NCI-H128 (cell line): ENCODE data around the gene DNMBP.
"Not testable (repeated sequence)": the region's sequence is repeated elsewhere in the genome, so short reads cannot be mapped to it uniquely, and the experiment has no call there.

Experiments used
- DNase-seq: peaks from one replicate; lab custom pipeline; 2025; ENCODE audit not compliant: unreplicated experiment; lab: John Stamatoyannopoulos, UW

The DNMBP gene

DNA sequence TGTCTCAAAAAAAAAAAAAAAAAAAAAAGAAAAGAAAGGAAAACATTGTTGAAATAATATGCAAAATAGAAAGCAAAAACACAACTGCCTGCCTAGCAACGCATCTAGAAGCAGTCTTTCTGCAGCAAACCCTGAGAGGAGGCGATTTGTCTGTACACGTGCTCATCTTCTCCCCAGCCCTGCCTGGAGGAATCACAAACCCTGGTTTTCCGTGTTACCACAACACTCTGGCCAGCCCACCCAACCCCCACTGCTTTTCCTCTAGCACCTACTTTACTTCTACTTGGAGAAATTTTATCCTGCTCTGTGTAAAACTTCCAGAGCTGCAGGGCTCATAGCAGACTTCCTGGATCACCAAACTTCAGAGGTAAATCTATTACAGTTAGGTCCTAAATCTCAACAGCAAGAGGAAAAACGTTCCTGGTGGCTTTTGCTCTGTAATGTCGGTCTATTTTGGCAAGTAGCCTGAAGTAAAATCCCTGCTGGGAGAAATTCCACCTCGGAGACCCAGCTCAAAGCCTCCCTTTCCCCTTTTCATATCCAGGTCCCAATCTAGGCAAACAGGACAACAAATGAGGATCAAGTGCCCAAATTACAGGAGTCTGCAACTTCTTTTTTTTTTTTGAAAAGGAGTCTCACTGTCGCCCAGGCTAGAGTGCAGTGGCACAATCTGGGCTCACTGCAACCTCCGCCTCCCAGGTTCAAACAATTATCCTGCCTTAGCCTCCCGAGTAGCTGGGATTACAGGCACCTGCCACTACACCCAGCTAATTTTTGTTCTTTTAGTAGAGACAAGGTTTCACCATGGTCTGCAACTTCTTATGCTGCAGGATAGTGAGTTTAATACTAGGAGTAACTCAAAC, 91.6 kb downstream of the DNMBP start:
- no peak for DNase-seq

GRCh38 chr10:99916776-99917175, 93.0 kb downstream of the DNMBP start:
- no peak for DNase-seq

DNA sequence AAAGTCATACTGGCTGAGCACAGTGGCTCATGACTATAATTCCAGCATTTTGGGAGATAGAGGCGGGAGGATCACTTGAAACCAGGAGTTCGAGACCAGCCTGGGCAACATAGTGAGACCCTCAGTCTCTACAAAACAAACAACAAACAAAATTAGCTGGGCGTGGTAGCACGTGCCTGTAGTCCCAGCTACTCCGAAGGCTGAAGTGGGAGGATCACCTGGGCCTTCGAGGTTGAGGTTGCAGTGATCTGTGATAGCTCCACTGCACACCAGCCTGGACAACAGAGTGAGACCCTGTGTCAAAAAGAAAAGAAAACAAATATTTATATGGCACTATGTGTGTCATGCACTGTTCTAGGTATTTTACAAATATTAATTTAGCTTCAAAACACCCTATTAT, 94.3 kb downstream of the DNMBP start:
- DNase-seq: no peak

GRCh38 chr10:99914236-99914635, 95.5 kb downstream of the DNMBP start:
- DNase-seq: no peak

GRCh38 chr10:99913831-99914235, 95.9 kb downstream of the DNMBP start:
- DNase-seq: no peak

DNA sequence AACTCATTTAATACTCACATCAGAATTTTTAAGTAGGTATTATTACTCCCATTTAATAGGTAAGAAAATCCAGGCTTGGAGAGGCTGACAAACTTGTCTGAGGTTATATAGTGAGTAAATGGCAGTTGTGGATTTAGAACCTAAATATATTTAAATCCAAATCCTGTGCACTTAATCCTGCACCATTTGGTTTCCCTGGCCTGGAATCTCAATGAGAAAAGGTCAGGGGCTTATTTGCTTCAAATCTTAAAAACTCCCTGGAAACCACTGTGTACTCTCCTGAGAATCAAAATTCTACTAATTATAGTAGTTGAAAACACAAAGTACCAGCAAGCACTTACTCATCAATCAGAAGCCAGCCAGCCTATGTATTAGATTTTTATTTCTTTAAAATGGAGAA, 97.7 kb downstream of the DNMBP start:
- DNase-seq: no peak

GRCh38 chr10:99908512-99908911, 101.2 kb downstream of the DNMBP start:
- no peak for DNase-seq

DNA sequence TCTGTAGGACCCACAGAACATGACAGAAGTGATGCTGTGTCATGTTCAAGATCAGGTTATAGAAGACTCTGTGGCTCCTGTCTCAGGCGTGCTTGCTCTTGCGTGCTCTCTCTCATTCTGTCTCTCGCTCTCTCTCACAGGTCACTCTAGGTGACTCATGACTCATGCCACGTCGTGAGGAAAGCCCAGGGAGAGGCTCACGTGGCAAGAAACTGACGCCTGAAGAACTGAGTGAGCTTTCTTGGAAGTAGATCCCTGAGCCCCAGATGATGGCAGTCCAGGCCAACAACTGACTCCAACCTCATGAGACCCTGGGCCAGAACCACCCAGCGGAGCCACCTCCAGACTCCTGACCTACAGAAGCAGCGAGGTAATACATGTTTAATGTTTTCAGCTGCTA, 103.3 kb downstream of the DNMBP start:
- DNase-seq: no peak

DNA sequence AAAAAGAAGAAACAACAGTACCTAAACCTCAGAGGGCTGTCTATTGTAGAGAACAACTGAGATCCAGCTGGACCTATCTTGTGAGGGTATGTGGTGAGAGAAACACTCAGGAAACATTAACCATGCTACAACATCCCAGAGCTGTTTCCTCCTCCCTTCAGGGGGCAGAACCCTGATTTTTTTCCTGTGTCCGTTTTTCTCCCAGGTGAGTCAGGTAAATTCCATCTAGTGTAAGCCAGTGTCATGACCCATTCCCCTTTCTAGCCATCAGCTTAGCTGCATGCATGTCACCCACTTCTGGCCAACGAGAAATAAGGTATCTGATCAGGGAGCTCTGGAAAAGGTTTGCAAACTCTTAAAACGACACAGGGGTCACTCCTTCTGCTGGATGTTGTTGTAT, 103.8 kb downstream of the DNMBP start:
- no peak for DNase-seq

DNA sequence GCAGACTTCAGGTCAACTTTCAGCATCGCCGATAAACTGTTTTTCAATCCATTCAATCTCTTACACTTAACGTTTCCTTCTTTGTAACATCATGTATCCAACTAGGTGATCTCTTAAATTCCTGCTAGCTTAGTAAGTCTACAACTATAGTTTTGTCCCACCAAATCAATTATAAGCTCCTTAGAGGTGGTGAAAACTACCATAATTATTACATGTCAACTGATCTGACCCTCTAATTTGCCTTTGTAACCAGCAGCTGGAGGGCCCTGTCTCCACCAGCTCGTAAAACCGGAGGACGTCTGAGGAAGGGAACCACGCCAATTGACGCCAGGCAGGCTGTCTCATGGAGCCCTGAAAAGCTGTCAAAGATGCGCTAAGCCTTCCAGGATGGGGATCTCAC, 113.9 kb downstream of the DNMBP start:
- DNase-seq: no peak

GRCh38 chr10:99895066-99895465, 114.7 kb downstream of the DNMBP start:
- not testable (repeated sequence) for DNase-seq

GRCh38 chr10:99894613-99895012, 115.1 kb downstream of the DNMBP start:
- no peak for DNase-seq

DNA sequence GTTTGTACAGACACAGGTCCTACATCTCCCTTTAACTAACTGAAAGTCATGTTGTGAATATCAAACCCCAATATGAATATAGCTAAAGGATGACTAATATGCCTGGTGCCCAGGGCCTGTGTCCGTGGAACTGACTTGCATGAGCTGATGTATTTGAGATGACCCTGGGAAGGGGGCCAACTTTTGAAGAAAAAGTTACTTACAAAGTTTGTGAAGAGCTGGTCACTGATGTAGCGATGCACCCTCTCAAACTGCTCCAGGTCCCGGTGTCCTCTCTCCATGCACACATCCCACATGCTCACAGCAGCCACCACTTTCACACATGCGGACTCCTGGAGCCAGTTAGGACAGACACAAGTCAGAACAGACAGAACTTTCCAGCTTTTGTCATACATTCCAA, 121.1 kb downstream of the DNMBP start:
- no peak for DNase-seq

GRCh38 chr10:99883523-99883922, 126.2 kb downstream of the DNMBP start:
- DNase-seq: no peak

- DNase-seq: no peak
Measured at GRCh38 chr10:99881371-99881770, 128.4 kb downstream of the DNMBP start.

- no peak for DNase-seq
Measured at GRCh38 chr10:99880080-99880835, 129.5 kb downstream of the DNMBP start.

DNA sequence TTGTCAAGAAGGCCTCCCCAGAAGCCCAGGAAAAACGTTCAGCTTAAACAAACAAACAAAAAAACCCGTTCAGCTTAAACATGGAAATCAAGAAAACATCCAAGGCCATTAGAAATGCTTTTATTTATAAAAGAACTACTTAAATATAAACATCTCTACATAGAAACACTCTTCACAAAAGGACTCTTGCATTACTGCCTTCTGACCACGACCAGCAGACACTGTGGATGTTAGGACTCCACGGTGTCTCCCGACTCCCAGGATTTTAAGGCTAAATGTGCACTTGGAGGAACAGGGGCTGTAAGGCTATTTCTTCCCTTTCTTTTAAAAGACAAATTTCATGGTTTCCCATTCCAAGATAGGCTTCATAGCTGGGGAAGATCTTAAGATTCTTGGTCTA, 134.3 kb downstream of the DNMBP start:
- no peak for DNase-seq

DNA sequence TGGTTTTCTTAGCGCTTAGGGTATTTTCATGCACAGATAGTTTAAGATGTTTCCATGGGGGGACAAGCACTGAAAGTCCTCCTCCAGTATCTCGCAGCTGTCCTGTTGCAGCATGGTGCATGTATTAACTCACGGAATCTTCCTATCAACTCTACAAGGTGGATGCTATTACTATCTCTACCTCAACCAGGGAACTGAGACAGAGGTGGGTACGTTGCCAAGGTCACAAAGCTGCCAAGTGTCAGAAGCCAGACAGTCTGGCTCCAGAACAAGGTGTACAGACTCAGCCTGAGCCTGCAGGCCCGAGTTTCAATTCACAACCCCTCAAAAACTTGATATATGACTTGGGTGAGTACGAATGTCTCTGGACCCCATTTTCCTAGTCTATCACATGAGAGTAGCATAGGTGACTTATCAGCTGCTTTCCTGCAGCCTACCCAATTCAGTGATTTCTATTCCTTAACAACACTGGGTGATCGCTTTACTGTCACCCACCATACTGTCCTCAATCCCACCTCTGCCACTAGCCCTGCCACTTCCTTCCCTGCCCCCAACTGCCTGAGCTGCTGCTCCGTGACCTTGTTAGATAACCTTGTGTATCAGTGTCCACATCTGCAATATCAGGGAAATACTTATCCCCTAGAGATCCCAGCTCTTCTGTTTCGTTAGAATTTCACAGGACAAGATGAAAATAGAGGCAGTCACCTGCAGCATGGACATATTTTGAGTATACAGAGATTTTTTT, 135.2 kb downstream of the DNMBP start:
- DNase-seq: no peak

DNA sequence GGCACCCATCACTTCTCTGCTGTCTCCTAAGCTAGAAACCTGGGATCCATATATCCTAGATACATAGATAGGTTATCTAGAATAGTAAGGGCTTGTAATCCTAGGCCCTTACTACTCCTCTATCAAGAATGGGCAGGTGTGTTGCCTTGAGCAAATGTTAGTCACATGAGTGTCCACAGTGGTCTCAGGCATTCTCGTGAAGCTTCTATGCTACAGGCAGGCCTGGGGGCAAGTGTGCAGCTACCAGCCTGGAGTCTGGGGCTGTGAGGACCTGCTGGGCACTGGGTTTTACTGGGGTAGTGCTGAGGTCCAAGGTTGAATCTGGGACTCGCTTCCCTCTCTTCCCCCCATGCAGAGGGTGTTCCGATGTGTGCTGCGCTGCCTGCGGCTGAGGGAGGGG, 135.9 kb downstream of the DNMBP start:
- DNase-seq: no peak

GRCh38 chr10:99872367-99873162, 137.2 kb downstream of the DNMBP start:
- no peak for DNase-seq
